Body of pancreas (tissue), 4 donors: Measurements from ENCODE around the gene EPM2A. TPM values are rescaled to one million over a fixed set of nuclear protein-coding genes. Genes with fewer than 3 reads are reported as not detected.

ENCODE experiments used
- ATAC-seq: fragments of 150-250 bp; one replicate; pipeline ENCODE4 v1.9.1; 2016
- DNase-seq, 4 donors: peaks; one replicate each; pipeline ENCODE4 v3.0.0-alpha.2; 2019
- H3K27ac ChIP-seq, 4 donors: fragments of 200-600 bp; sonication (generic); 1 replicate in 3 of 4; 2 replicates in 1 of 4; pipeline versions ENCODE4 v1.5.1 to v1.6.1; 2016 to 2019; ENCODE audit warnings: mild to moderate bottlenecking in 1 of 4, mixed read lengths in 1 of 4, moderate library complexity in 1 of 4
- H3K27me3 ChIP-seq, 2 donors: fragments of 200-600 bp; sonication (generic); one replicate each; pipeline ENCODE4 v1.6.0; 2016; ENCODE audit warnings: mild to moderate bottlenecking in 1 of 2
- H3K36me3 ChIP-seq, 2 donors: fragments of 200-600 bp; sonication (generic); replicated peaks in 1 of 2; 2 replicates each; pipeline ENCODE4 v1.5.1; 2016; ENCODE audit warnings: low read depth in 2 of 2; ENCODE audit not compliant: insufficient read depth in 1 of 2
- H3K4me1 ChIP-seq: fragments of 200-600 bp; sonication (generic); one replicate; pipeline ENCODE4 v1.6.0; 2016
- H3K4me3 ChIP-seq, 2 donors: fragments of 200-600 bp; sonication (generic); 1 replicate in 1 of 2; 2 replicates in 1 of 2; pipeline ENCODE4 v1.5.1; 2016 to 2019
- H3K9me3 ChIP-seq, 3 donors: fragments of 200-600 bp; sonication (generic); 1 replicate in 2 of 3; 2 replicates in 1 of 3; pipeline ENCODE4 v1.5.1; 2016
- POLR2A ChIP-seq, 3 donors: fragments of 450-650 bp; IDR thresholded peaks; one replicate each; pipeline ENCODE4 v1.6.1; 2016; ENCODE audit warnings: antibody characterized with exemption in 3 of 3, mild to moderate bottlenecking in 2 of 3
- WGBS, 2 donors: methylation state at CpG; one replicate each; pipeline ENCODE4 v1.1.5; 2017; 5-methylcytosine and 5-hydroxymethylcytosine counted together
- intact Hi-C: fragments of 100-400 bp; cut with DNase I; formaldehyde crosslinking; loops from one replicate; pipeline ENCODE4 v1.15.1; 2023
- total RNA-seq, 2 donors: library from RNA; depleted of rRNA; stranded (reverse); fragments of >200 nt; gene quantifications; one replicate each; pipeline ENCODE4 v1.1.0, GENCODE V29; 2016
- TF ChIP-seq, protein P1 (sequence below), 7 experiments: fragments of 450-650 bp in 4 of 7; fragments of 200-600 bp in 3 of 7; sonication (generic) in 3 of 7; IDR thresholded peaks; one replicate each; pipeline ENCODE4 v1.5.1; 2016 to 2019; ENCODE audit warnings: antibody characterized with exemption in 7 of 7

Gene EPM2A
- total RNA-seq, 2 donors from 2014 or later, result 17.4 to 18.8 TPM

DNA sequence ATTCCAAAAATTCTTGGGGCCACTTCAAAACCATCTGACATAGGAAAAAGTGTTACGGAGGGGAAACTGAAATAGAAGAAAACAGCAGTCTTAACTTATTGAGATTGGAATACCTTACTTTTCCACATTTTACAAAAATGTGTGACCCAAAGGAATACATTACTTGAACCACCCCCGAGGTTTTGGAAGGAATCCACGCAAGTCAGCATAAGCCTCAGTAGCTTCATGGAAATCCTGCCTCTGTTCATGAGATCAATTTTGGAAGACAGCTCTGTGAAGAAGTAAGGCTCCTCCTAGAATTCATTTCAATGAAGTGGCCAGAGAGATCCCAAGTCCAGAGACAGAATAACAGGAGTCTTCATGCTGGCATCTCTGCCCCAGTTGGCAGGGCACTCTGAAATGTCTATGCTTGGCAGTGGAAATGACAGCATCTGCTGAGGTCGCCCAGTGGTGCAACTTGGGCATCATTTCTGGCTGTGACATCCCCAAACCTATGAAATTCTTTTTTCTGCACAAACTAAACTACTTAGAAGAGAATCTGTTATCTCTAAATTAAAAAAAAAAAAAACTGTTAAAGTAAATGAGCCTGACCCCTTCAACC, 132.5 kb downstream of the EPM2A start:
- ATAC-seq, result no peak
- no peaks in the 10 kb centered on the region for H3K27me3 ChIP-seq
- intact Hi-C loops, result no loop called here
- H3K4me1 ChIP-seq, result no peaks in the 10 kb centered on the region
- DNase-seq, result no peak
- TF ChIP-seq, protein P1, sequence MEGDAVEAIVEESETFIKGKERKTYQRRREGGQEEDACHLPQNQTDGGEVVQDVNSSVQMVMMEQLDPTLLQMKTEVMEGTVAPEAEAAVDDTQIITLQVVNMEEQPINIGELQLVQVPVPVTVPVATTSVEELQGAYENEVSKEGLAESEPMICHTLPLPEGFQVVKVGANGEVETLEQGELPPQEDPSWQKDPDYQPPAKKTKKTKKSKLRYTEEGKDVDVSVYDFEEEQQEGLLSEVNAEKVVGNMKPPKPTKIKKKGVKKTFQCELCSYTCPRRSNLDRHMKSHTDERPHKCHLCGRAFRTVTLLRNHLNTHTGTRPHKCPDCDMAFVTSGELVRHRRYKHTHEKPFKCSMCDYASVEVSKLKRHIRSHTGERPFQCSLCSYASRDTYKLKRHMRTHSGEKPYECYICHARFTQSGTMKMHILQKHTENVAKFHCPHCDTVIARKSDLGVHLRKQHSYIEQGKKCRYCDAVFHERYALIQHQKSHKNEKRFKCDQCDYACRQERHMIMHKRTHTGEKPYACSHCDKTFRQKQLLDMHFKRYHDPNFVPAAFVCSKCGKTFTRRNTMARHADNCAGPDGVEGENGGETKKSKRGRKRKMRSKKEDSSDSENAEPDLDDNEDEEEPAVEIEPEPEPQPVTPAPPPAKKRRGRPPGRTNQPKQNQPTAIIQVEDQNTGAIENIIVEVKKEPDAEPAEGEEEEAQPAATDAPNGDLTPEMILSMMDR (IDR thresholded peaks at IDR 0.05), result no peak
- TF ChIP-seq POLR2A (IDR thresholded peaks at IDR 0.05), result no peak
- no peak overlapping the region for H3K27ac ChIP-seq
- WGBS, 2 donors, result 87% methylated on average over 4 of the region's 4 CpGs
- H3K9me3 ChIP-seq, result no peaks in the 10 kb centered on the region
- no peak overlapping the region for H3K4me3 ChIP-seq
- H3K36me3 ChIP-seq, result no peaks in the 10 kb centered on the region

DNA sequence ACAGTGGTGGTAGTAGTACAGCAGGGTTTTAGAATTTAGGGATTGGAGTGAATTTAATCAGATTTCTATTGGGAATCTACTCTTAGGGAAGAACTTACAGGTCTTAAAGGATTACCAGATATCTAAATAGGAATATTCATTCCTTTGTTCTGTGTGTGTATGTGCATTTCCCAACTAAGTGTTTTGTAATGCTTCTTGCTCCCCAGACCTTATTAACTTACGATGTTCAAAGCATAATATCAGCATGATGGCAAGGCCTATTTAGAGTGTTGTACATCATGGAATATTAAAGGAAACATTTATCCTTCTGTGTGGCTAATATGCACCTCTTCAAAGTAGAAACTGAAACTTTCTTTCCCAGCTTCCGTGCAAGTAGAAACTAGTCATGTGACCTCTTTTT, 133.9 kb downstream of the EPM2A start:
- no peaks in the 10 kb centered on the region for H3K36me3 ChIP-seq
- TF ChIP-seq, protein P1 (IDR thresholded peaks at IDR 0.05), result no peak
- no peak for TF ChIP-seq POLR2A (IDR thresholded peaks at IDR 0.05)
- no peak overlapping the region for H3K4me3 ChIP-seq
- ATAC-seq, result no peak
- H3K4me1 ChIP-seq, result no peaks in the 10 kb centered on the region
- H3K9me3 ChIP-seq, result no peaks in the 10 kb centered on the region
- H3K27me3 ChIP-seq, result no peaks in the 10 kb centered on the region
- WGBS, 2 donors, result 84 to 89% methylated on average over 2 of the region's 2 CpGs
- H3K27ac ChIP-seq, result no peak overlapping the region
- no peak for DNase-seq
- intact Hi-C loops, result no loop called here

DNA sequence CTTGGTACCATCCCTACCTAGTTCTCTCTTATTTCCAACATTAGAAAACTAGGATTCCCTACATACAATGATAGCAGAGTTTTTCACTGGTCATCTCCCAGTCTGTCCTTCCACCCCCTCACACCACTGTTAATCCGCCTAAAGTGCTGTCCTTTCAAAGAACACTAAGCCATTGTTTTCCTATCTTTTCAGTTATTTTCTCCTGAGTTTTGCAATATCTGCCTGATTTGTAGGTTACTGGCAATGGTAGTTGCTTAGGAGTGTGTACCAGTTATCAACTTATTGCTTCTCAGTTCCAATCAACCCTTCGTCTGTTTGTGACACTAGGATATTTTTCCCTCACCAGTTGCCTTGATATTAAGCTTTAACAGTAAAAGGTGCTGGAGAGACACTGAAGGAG, 135.0 kb downstream of the EPM2A start:
- intact Hi-C loops, result no loop called here
- ATAC-seq, result no peak
- Histone ChIP-seq H3K9me3 (no peaks in the 10 kb centered on the region), H3K4me3 (no peak overlapping the region), H3K27me3 (no peaks in the 10 kb centered on the region), H3K36me3 (no peaks in the 10 kb centered on the region), H3K27ac (no peak overlapping the region), H3K4me1 (no peaks in the 10 kb centered on the region)
- whole genome bisulfite sequencing, 2 donors, result 61% methylated on average over 2 of the region's 2 CpGs
- TF ChIP-seq, protein P1 (IDR thresholded peaks at IDR 0.05), result no peak
- no peak for TF ChIP-seq POLR2A (IDR thresholded peaks at IDR 0.05)
- DNase-seq, result no peak

DNA sequence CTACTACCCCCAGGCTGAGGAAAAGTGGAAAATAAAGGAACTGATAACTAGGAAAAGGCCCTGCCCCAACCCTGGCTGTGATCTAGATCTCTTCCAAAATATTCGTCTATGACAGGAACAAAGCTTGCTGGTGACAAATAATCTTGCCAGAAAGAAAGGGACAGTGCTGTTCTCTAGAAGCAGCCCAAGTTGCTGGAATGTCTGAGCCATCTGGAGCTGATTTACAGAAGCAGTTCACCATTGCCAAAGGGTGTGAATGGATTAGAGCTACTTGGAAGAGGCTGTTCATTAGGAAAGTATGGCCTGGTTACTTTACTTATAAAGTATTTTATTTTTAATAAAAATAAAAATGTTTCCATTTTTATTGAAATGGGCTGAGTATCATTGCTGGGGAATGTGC, 146.3 kb downstream of the EPM2A start:
- H3K27me3 ChIP-seq, result no peaks in the 10 kb centered on the region
- no peaks in the 10 kb centered on the region for H3K9me3 ChIP-seq
- H3K4me3 ChIP-seq, result no peak overlapping the region
- intact Hi-C loops, result no loop called here
- no peak for TF ChIP-seq POLR2A (IDR thresholded peaks at IDR 0.05)
- TF ChIP-seq, protein P1 (IDR thresholded peaks at IDR 0.05), result no peak
- no peak overlapping the region for H3K27ac ChIP-seq
- no peaks in the 10 kb centered on the region for H3K4me1 ChIP-seq
- ATAC-seq (no peak), DNase-seq (no peak)
- WGBS, 2 donors, result 32 to 35% methylated on average over 1 of the region's 1 CpG
- no peaks in the 10 kb centered on the region for H3K36me3 ChIP-seq

DNA sequence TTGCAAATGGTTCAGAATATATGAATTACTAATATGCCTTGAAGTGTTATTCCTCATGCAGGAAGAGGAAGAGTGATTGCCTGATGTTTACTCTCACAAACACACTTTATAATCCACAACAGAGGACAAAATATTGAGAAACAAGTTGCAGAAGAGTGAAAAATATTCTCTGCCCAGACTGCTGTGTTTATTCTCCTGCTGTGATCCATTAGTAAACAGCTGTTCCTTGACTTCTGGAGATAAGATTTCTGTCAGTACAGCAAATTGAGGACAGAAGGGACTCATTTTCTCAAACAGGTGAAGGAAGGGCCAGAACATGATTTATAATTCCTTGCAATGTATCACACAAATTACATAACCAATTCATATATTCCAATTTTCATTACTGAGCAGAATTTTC, 148.0 kb downstream of the EPM2A start:
- Histone ChIP-seq H3K27ac (no peak overlapping the region), H3K27me3 (no peaks in the 10 kb centered on the region)
- ATAC-seq, result no peak

More for the DNA sequence above, 148.0 kb downstream of the EPM2A start:
- intact Hi-C loops, result no loop called here
- Histone ChIP-seq H3K36me3 (no peaks in the 10 kb centered on the region), H3K9me3 (no peaks in the 10 kb centered on the region), H3K4me3 (no peak overlapping the region), H3K4me1 (no peaks in the 10 kb centered on the region)
- no peak for TF ChIP-seq POLR2A (IDR thresholded peaks at IDR 0.05)
- TF ChIP-seq, protein P1 (IDR thresholded peaks at IDR 0.05), result no peak
- DNase-seq, result no peak
